ENCODE data around the gene COX4I1. TPM values are rescaled to one million over a fixed set of nuclear protein-coding genes. Genes with fewer than 3 reads are reported as not detected.

Gene COX4I1
- total and polyA plus RNA-seq, 2 of the 8 experiments (the other 6 are each of a cell fraction or from before 2014, with no cell fraction given) = 507 to 707 TPM

GRCh38 chr16:85803570-85803969 lies 4.1 kb downstream of the COX4I1 start:
- Histone ChIP-seq H3K9ac (replicated peaks in 1 of 4; ENCODE audit: extremely low read depth in 1 of 4, low read depth in 3 of 4, low read length in 3 of 4) (no peak overlapping the region), H3K79me1 (ENCODE audit: low read depth, low read length) (no peaks in the 10 kb centered on the region; the same call in 1 of the 2 replicates), H2BK12ac (ENCODE audit: low read depth, low read length) (no peak overlapping the region), H2BK20ac (ENCODE audit: low read length) (no peak overlapping the region), H2BK120ac (replicated peaks; ENCODE audit: low read depth, low read length) (no peak overlapping the region), H3K14ac (ENCODE audit: insufficient read length) (no peak overlapping the region), H3K9me3 (ENCODE audit: insufficient read depth in 2 of 2, low read depth in 1 of 2, low read length in 1 of 2) (no peaks in the 10 kb centered on the region), H3K79me2 (ENCODE audit: control insufficient read depth in 1 of 2, insufficient read depth in 2 of 2, low read length in 2 of 2) (peaks cover 4 to 38% of the 10 kb centered on the region in 2 experiments), H3K18ac (ENCODE audit: extremely low read depth, low read length) (no peak overlapping the region), H2BK5ac (ENCODE audit: low read depth, low read length) (no peak overlapping the region), H3K4me1 (replicated peaks in 1 of 4; ENCODE audit: control insufficient read depth in 3 of 4, insufficient read depth in 4 of 4, low read length in 3 of 4) (no peaks in the 10 kb centered on the region), H3K4me2 (ENCODE audit: insufficient read depth in 1 of 2, low read depth in 2 of 2, low read length in 2 of 2) (no peak overlapping the region), H3K56ac (replicated peaks; ENCODE audit: insufficient read length, low read depth, low read length) (no peak overlapping the region), H3K36me3 (ENCODE audit: control insufficient read depth in 2 of 4, insufficient read depth in 4 of 4, low read length in 3 of 4) (peaks cover 30 to 60% (median 53%) of the 10 kb centered on the region in 4 experiments), H3K27me3 (replicated peaks in 1 of 4; ENCODE audit: control insufficient read depth in 3 of 4, extremely low read depth in 1 of 4, insufficient read depth in 3 of 4, low read length in 3 of 4) (no peaks in the 10 kb centered on the region), H2AK5ac (ENCODE audit: low read depth, low read length) (no peak overlapping the region), H2AFZ (ENCODE audit: low read length) (no peak overlapping the region), H3K4me3 (ENCODE audit: extremely low read depth in 1 of 4, insufficient read depth in 2 of 4, low read depth in 3 of 4, low read length in 4 of 4) (no peak overlapping the region), H4K8ac (ENCODE audit: extremely low read depth, insufficient read depth, low read length) (no peak overlapping the region), H4K20me1 (replicated peaks in 1 of 2; ENCODE audit: control insufficient read depth in 1 of 2, insufficient read depth in 2 of 2, low read length in 2 of 2) (peaks cover 2 to 4% of the 10 kb centered on the region in 2 experiments), H3K27ac (ENCODE audit: low read depth, low read length) (no peak overlapping the region), H3K23ac (ENCODE audit: insufficient read length) (no peak overlapping the region), H3K4ac (replicated peaks; ENCODE audit: insufficient read length, low read depth, low read length) (no peak overlapping the region), H2BK15ac (ENCODE audit: low read length) (no peak overlapping the region), H3K23me2 (ENCODE audit: low read depth, low read length) (peaks cover 3% of the 10 kb centered on the region; the same call in 1 of the 2 replicates), H4K91ac (replicated peaks; ENCODE audit: insufficient read length, low read length) (no peak overlapping the region), H4K5ac (ENCODE audit: insufficient read length, low read depth, low read length) (no peak overlapping the region)
- FAIRE-seq (no peak), DNase-seq (ENCODE audit: low read depth in 1 of 2, low spot score in 2 of 2) (no peak)
- 75% methylated on average over 14 of the region's 14 CpGs; no CpG with 5 or more reads in 1 of the 2 experiments for WGBS, 2 experiments (ENCODE audit: extremely low coverage in 1 of 2, insufficient coverage in 1 of 2, insufficient read length in 1 of 2, insufficient replicate concordance in 2 of 2, low coverage in 1 of 2, low lambda C conversion rate in 2 of 2, missing lambda C conversion rate in 1 of 2)
- TF ChIP-seq EZH2 (IDR thresholded peaks at IDR 0.05; ENCODE audit: low read depth, low read length, severe bottlenecking) (no peak), GTF2F1 (IDR thresholded peaks at IDR 0.05; ENCODE audit: borderline replicate concordance, low read depth, low read length) (no peak), KDM5A (IDR thresholded peaks at IDR 0.05; ENCODE audit: low read length) (no peak), SIX5 (IDR thresholded peaks at IDR 0.05; ENCODE audit: low read depth, low read length) (no peak), KDM1A (IDR thresholded peaks at IDR 0.05; ENCODE audit: borderline replicate concordance, low read length) (no peak)
- ChIA-PET POLR2A (ENCODE audit: partially characterized antibody) (interaction anchor here (1.5 kb wide), 1 partner anchor 10 kb away, joined by 9 read pairs; no protein-coding TSS in a partner anchor), CTCF (ENCODE audit: partially characterized antibody) (interaction anchor here (0.7 to 4.9 kb wide), 4 partner anchors 16 to 44 kb away, joined by 3 to 38 read pairs (median 3); no protein-coding TSS in a partner anchor)
